K562 (cell line): ENCODE measurements around the gene ACSS1.

Experiments used
- CEBPB ChIP-seq: fragments of 450-650 bp; IDR thresholded peaks from 2 replicates; pipeline ENCODE4 v1.6.1; 2016; ENCODE audit warnings: missing genetic modification characterization, missing compliant biosample characterization
- EHMT2 ChIP-seq: fragments of 450-650 bp; IDR thresholded peaks from 2 replicates; pipeline ENCODE4 v1.6.1; 2018; ENCODE audit warnings: antibody characterized with exemption
- POLR2AphosphoS5 ChIP-seq: IDR thresholded peaks from 2 replicates; pipeline ENCODE4 v1.6.1; 2011; ENCODE audit warnings: mild to moderate bottlenecking, low read depth, low read length, moderate library complexity; ENCODE audit not compliant: control insufficient read depth, insufficient read depth
- PTBP1 ChIP-seq: fragments of 200-400 bp; formaldehyde crosslinking; IDR thresholded peaks from 2 replicates; pipeline ENCODE4 v1.6.1; 2017; ENCODE audit warnings: low read depth, low read length
- SP2 ChIP-seq: IDR thresholded peaks from 2 replicates; pipeline ENCODE4 v1.6.1; 2011; ENCODE audit warnings: mild to moderate bottlenecking, low read depth, low read length, moderate library complexity; ENCODE audit not compliant: poor library complexity, severe bottlenecking; ENCODE audit errors: extremely low read depth
- TAF1 ChIP-seq: IDR thresholded peaks from 2 replicates; pipeline ENCODE4 v1.6.1; 2011; ENCODE audit warnings: mild to moderate bottlenecking, low read length, moderate library complexity; ENCODE audit not compliant: insufficient read depth, control insufficient read depth, severe bottlenecking; ENCODE audit errors: extremely low read depth
- ZKSCAN8 ChIP-seq: fragments of 200-800 bp; sonication (Bioruptor generic); IDR thresholded peaks from 2 replicates; pipeline ENCODE4 v1.6.1; 2016; ENCODE audit warnings: missing genetic modification characterization, missing compliant biosample characterization
- ZNF830 ChIP-seq: fragments of 250-450 bp; sonication (Bioruptor Pico); IDR thresholded peaks from 2 replicates; pipeline ENCODE4 v1.5.0; 2021; ENCODE audit warnings: mild to moderate bottlenecking
- TF ChIP-seq, protein P1 (sequence below): sonication (generic); formaldehyde crosslinking; IDR thresholded peaks from 2 replicates; pipeline ENCODE4 v1.8.1; 2023; ENCODE audit warnings: missing genetic modification reagents, mild to moderate bottlenecking, borderline replicate concordance
- TF ChIP-seq, protein P2 (sequence below), 2 experiments: fragments of 450-650 bp; conservative IDR thresholded peaks; 2 replicates each; pipeline ENCODE4 v1.6.1; 2017; ENCODE audit warnings: mild to moderate bottlenecking in 2 of 2, moderate library complexity in 2 of 2
- TF ChIP-seq, protein P3 (sequence below): sonication (generic); formaldehyde crosslinking; IDR thresholded peaks from 2 replicates; pipeline ENCODE4 v1.9.0; 2022; ENCODE audit warnings: mild to moderate bottlenecking, missing genetic modification reagents
- TF ChIP-seq, protein P4 (sequence below), 2 experiments: fragments of 250-450 bp in 1 of 2; fragments of 450-650 bp in 1 of 2; sonication (Bioruptor Pico) in 1 of 2; IDR thresholded peaks; 2 replicates each; pipeline versions ENCODE4 v1.6.1 to v1.8.0; 2016 to 2021; ENCODE audit warnings: mild to moderate bottlenecking in 2 of 2, moderate library complexity in 2 of 2, missing compliant biosample characterization in 1 of 2, missing genetic modification characterization in 1 of 2
- TF ChIP-seq, protein P5 (sequence below), 3 experiments: IDR thresholded peaks in 2 of 3; conservative IDR thresholded peaks in 1 of 3; 2 replicates each; pipeline ENCODE4 v1.5.1; 2011 to 2012; ENCODE audit warnings: low read length in 3 of 3, mild to moderate bottlenecking in 3 of 3, control low read depth in 2 of 3, improper control_type of control experiment in 1 of 3, inconsistent platforms in 1 of 3, low read depth in 1 of 3, mixed read lengths in 1 of 3, moderate library complexity in 1 of 3; ENCODE audit not compliant: insufficient read depth in 2 of 3
- TF ChIP-seq, protein P6 (sequence below): fragments of 250-450 bp; sonication (Bioruptor Pico); IDR thresholded peaks from 2 replicates; pipeline ENCODE4 v1.8.0; 2021; ENCODE audit warnings: borderline replicate concordance, mild to moderate bottlenecking, moderate library complexity; ENCODE audit not compliant: poor library complexity, severe bottlenecking

DNA sequence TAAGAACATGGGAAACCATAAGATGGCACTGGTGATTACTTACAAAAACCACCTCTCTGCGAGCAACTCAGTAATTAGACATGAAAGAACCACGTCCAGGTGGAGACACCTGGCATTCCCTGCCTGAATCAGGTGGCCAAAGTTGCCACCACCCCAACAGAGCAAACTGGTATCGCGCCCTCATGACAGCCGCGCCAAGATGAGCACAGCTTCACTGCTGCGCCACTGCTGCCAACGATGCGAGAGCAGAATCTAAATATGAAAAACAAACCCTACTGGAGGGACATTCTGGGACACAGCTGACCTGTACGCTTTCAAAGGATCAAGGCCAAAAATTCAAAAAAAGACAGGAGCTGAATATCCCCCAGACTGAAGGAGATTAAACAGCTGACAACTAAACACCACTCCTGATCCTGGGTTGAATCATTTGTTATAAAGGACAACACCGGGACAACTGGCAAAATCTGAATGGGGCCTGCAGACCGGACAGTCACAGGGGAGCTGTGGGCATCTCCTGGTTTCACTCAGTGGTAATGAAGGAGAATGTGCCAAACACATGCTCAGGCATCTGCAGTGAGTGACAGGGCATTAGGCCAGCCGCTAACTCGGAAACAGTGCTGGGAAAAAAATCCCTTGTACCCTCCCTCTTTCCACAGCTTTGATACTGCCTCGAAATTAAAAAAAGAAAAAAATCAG lies 91.5 kb downstream of the ACSS1 start:
- TF ChIP-seq SP2 (no peak), PTBP1 (no peak), POLR2AphosphoS5 (no peak), CEBPB (no peak), EHMT2 (no peak), ZNF830 (CRISPR knock-in tag) (no peak), TAF1 (no peak), ZKSCAN8 (CRISPR knock-in tag) (no peak)
- TF ChIP-seq, protein P1, sequence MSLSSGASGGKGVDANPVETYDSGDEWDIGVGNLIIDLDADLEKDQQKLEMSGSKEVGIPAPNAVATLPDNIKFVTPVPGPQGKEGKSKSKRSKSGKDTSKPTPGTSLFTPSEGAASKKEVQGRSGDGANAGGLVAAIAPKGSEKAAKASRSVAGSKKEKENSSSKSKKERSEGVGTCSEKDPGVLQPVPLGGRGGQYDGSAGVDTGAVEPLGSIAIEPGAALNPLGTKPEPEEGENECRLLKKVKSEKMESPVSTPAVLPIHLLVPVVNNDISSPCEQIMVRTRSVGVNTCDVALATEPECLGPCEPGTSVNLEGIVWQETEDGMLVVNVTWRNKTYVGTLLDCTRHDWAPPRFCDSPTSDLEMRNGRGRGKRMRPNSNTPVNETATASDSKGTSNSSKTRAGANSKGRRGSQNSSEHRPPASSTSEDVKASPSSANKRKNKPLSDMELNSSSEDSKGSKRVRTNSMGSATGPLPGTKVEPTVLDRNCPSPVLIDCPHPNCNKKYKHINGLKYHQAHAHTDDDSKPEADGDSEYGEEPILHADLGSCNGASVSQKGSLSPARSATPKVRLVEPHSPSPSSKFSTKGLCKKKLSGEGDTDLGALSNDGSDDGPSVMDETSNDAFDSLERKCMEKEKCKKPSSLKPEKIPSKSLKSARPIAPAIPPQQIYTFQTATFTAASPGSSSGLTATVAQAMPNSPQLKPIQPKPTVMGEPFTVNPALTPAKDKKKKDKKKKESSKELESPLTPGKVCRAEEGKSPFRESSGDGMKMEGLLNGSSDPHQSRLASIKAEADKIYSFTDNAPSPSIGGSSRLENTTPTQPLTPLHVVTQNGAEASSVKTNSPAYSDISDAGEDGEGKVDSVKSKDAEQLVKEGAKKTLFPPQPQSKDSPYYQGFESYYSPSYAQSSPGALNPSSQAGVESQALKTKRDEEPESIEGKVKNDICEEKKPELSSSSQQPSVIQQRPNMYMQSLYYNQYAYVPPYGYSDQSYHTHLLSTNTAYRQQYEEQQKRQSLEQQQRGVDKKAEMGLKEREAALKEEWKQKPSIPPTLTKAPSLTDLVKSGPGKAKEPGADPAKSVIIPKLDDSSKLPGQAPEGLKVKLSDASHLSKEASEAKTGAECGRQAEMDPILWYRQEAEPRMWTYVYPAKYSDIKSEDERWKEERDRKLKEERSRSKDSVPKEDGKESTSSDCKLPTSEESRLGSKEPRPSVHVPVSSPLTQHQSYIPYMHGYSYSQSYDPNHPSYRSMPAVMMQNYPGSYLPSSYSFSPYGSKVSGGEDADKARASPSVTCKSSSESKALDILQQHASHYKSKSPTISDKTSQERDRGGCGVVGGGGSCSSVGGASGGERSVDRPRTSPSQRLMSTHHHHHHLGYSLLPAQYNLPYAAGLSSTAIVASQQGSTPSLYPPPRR (CRISPR knock-in tag), result no peak
- TF ChIP-seq, protein P2, sequence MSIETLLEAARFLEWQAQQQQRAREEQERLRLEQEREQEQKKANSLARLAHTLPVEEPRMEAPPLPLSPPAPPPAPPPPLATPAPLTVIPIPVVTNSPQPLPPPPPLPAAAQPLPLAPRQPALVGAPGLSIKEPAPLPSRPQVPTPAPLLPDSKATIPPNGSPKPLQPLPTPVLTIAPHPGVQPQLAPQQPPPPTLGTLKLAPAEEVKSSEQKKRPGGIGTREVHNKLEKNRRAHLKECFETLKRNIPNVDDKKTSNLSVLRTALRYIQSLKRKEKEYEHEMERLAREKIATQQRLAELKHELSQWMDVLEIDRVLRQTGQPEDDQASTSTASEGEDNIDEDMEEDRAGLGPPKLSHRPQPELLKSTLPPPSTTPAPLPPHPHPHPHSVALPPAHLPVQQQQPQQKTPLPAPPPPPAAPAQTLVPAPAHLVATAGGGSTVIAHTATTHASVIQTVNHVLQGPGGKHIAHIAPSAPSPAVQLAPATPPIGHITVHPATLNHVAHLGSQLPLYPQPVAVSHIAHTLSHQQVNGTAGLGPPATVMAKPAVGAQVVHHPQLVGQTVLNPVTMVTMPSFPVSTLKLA (conservative IDR thresholded peaks at IDR 0.05), result no peak
- TF ChIP-seq, protein P3, sequence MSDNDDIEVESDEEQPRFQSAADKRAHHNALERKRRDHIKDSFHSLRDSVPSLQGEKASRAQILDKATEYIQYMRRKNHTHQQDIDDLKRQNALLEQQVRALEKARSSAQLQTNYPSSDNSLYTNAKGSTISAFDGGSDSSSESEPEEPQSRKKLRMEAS (CRISPR knock-in tag), result no peak
- TF ChIP-seq, protein P4, sequence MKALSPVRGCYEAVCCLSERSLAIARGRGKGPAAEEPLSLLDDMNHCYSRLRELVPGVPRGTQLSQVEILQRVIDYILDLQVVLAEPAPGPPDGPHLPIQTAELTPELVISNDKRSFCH (CRISPR knock-in tag; IDR thresholded peaks at IDR 0.05), result no peak
- TF ChIP-seq, protein P4 (tag; IDR thresholded peaks at IDR 0.05), result no peak
- TF ChIP-seq, protein P5, sequence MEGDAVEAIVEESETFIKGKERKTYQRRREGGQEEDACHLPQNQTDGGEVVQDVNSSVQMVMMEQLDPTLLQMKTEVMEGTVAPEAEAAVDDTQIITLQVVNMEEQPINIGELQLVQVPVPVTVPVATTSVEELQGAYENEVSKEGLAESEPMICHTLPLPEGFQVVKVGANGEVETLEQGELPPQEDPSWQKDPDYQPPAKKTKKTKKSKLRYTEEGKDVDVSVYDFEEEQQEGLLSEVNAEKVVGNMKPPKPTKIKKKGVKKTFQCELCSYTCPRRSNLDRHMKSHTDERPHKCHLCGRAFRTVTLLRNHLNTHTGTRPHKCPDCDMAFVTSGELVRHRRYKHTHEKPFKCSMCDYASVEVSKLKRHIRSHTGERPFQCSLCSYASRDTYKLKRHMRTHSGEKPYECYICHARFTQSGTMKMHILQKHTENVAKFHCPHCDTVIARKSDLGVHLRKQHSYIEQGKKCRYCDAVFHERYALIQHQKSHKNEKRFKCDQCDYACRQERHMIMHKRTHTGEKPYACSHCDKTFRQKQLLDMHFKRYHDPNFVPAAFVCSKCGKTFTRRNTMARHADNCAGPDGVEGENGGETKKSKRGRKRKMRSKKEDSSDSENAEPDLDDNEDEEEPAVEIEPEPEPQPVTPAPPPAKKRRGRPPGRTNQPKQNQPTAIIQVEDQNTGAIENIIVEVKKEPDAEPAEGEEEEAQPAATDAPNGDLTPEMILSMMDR (IDR thresholded peaks at IDR 0.05 in 2 of 3, conservative IDR thresholded peaks at IDR 0.05 in 1 of 3; ENCODE audit: insufficient read depth in 2 of 3, low read depth in 1 of 3, low read length in 3 of 3), result no peak
- TF ChIP-seq, protein P6, sequence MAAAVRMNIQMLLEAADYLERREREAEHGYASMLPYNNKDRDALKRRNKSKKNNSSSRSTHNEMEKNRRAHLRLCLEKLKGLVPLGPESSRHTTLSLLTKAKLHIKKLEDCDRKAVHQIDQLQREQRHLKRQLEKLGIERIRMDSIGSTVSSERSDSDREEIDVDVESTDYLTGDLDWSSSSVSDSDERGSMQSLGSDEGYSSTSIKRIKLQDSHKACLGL, result no peak
